Right kidney (tissue), 9 donors: ENCODE measurements around the gene RRAGA.
"Not testable (repeated sequence)": the region's sequence is repeated elsewhere in the genome, so short reads cannot be mapped to it uniquely, and the experiment has no call there.

ENCODE experiments used
- DNase-seq: peaks from one replicate; pipeline ENCODE4 v3.0.0-alpha.2; 2016
- long read RNA-seq, 8 donors: transcript quantifications; one replicate each; lab custom pipeline, GENCODE V29; 2026

RRAGA gene, protein sequence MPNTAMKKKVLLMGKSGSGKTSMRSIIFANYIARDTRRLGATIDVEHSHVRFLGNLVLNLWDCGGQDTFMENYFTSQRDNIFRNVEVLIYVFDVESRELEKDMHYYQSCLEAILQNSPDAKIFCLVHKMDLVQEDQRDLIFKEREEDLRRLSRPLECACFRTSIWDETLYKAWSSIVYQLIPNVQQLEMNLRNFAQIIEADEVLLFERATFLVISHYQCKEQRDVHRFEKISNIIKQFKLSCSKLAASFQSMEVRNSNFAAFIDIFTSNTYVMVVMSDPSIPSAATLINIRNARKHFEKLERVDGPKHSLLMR
- long read RNA-seq, donor 1, transcript RRAGA-201 (1 exons, 1,589 nt), result major isoform, 184 of 184 reads
- long read RNA-seq, donor 1, partial matches to known transcripts, result 0 of 184 reads
- long read RNA-seq, donor 1, other reads (novel, unspliced or antisense), result 0 of 184 reads
- long read RNA-seq, donor 2, transcript RRAGA-201 (1 exons, 1,589 nt), result major isoform, 86 of 86 reads
- long read RNA-seq, donor 2, partial matches to known transcripts, result 0 of 86 reads
- long read RNA-seq, donor 2, other reads (novel, unspliced or antisense), result 0 of 86 reads
- long read RNA-seq, donor 3, transcript RRAGA-201 (1 exons, 1,589 nt), result major isoform, 70 of 70 reads
- long read RNA-seq, donor 3, partial matches to known transcripts, result 0 of 70 reads
- long read RNA-seq, donor 3, other reads (novel, unspliced or antisense), result 0 of 70 reads
- long read RNA-seq, donor 4, transcript RRAGA-201 (1 exons, 1,589 nt), result major isoform, 130 of 130 reads
- long read RNA-seq, donor 4, partial matches to known transcripts, result 0 of 130 reads
- long read RNA-seq, donor 4, other reads (novel, unspliced or antisense), result 0 of 130 reads
- long read RNA-seq, donor 5, transcript RRAGA-201 (1 exons, 1,589 nt), result major isoform, 129 of 129 reads
- long read RNA-seq, donor 5, partial matches to known transcripts, result 0 of 129 reads
- long read RNA-seq, donor 5, other reads (novel, unspliced or antisense), result 0 of 129 reads
- long read RNA-seq, donor 6, transcript RRAGA-201 (1 exons, 1,589 nt), result major isoform, 127 of 127 reads
- long read RNA-seq, donor 6, partial matches to known transcripts, result 0 of 127 reads
- long read RNA-seq, donor 6, other reads (novel, unspliced or antisense), result 0 of 127 reads
- long read RNA-seq, donor 7, transcript RRAGA-201 (1 exons, 1,589 nt), result major isoform, 221 of 221 reads
- long read RNA-seq, donor 7, partial matches to known transcripts, result 0 of 221 reads
- long read RNA-seq, donor 7, other reads (novel, unspliced or antisense), result 0 of 221 reads
- long read RNA-seq, donor 8, transcript RRAGA-201 (1 exons, 1,589 nt), result major isoform, 141 of 141 reads
- long read RNA-seq, donor 8, partial matches to known transcripts, result 0 of 141 reads
- long read RNA-seq, donor 8, other reads (novel, unspliced or antisense), result 0 of 141 reads

DNA sequence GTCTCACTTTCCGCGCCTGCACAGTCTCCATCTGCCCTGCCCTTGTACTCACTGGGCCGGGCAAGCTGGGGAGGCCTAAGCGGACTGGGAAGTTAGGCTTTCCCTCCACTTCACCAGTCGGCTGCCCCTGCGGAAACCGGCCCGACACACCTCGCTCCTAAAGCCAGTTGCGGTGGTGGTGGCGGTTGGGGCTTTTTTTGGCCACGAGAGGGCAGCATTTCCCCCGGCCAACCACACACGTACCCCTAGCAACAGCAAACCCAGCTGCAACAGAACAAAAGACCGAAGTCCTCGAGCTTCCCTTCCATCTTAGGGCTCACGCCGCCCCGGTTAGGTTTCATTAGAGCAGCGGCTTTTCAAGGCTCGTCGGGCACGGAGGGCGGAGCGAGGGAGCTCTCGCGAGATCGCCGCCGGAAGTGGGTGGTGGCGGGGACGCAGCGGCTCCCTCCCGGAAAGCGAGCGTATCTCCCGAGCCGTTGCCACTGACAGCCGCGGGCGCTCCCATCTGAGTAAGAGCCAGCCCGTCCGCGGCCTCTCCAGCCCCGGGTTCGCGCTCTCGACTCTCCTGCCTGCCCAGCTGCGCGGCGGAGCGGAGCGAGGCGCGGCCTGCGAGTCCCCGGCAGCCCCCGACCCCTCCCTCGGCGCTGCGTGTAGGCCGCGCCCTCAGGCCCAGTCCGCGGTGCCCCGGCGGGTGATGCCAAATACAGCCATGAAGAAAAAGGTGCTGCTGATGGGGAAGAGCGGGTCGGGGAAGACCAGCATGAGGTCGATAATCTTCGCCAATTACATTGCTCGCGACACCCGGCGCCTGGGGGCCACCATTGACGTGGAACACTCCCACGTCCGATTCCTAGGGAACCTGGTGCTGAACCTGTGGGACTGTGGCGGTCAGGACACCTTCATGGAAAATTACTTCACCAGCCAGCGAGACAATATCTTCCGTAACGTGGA is at the start of gene RRAGA:
RRAGA (plus strand) TSS at position 462 of the 951 bp plus-strand sequence; CDS start at position 695, 233 bp downstream.
- DNase-seq, result peak; percentile 96

DNA sequence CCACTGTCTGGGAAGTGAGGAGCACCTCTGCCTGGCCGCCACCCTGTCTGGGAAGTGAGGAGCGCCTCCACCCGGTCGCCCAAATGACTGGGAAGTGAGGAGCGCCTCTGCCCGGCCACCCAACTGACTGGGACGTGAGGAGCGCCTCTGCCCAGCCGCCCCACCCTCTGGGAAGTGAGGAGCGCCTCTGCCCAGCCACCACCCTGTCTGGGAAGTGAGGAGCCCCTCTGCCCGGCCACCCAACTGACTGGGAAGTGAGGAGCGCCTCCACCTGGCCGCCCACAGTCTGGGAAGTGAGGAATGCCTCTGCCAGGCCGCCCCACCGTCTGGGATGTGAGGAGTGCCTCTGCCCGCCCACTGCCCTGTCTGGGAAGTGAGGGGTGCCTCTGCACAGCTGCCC is 49.1 kb upstream of the RRAGA start:
- DNase-seq, result no peak

DNA sequence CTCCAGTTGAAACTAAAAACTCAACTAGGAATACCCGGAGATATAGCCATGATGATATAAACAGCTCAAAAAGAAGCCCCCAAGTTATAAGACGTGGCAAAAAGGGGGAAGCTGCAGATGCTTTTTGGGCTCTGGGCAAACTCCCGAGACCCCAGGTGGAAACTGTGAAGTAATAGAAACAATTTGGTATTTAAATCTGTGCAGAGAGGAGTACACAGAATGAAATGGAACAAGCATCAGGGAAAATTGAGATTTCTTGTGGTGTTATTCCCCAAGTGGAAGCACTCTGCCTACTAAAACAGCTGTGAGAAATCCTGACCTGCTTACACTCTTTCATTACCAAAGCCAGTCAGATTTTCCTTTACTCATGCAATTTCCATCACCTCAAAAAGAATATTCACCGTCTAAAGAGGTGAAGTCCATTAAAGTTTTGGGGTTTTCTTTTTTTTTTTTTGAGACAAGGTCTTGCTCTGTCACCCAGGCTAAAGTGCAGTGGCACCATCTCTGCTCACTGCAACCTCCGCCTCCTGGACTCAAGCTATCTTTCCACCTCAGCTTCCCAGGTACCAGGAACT is 39.7 kb upstream of the RRAGA start:
- no peak for DNase-seq

- DNase-seq, result no peak
These were observed 31.0 kb upstream of the RRAGA start for GRCh38 chr9:19018201-19018600.

DNA sequence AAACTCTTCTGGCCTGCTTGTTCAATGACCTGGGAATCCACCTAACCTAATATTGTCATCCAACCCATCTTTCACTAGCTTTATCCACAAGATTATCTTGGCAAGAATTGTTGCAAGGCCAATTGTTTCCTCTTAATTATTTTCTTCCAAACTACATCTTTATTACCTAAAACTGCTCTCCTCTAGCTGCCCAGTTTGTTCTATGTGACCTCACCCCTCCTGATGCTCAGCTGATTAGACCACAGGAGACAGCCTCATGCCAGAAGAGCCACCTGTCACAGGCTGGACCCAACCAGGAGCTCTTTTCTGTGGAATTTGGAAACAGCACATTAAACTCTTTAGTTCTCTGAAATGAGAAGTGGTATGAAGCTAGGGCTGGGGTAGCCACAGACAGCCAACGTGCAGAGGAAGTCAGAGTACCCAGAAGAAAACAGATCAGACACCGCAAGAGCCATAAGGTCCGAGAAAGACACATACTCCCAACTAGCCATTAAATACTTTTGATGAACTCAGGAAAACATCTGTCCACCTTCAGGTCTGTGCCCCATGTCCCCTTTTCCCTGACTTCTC is 28.3 kb upstream of the RRAGA start:
- no peak for DNase-seq

GRCh38 chr9:19021649-19022048 is 27.6 kb upstream of the RRAGA start:
- DNase-seq, result not testable (repeated sequence)

DNA sequence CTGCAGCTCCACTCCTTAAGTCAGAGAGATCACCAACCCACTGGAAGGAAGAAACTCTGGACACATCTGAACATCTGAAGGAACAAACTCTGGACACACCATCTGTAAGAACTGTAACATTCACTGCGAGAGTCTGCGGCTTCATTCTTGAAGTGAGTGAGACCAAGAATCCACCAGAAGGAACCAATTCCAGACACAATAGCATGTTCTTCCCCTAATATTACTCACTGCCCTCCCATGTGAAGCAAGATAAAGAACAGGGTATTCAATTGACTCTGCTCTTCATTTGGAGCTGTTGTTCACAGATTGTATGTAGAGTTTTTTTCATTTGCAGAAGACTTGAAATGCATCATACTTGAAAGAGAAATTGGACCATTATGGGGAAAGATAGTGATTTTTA is 27.0 kb upstream of the RRAGA start:
- DNase-seq, result no peak

GRCh38 chr9:19023078-19023477 is 26.1 kb upstream of the RRAGA start:
- DNase-seq, result no peak

- DNase-seq, result no peak
These were observed 22.9 kb upstream of the RRAGA start for GRCh38 chr9:19026375-19026774.

GRCh38 chr9:19027825-19028224 is 21.4 kb upstream of the RRAGA start:
- no peak for DNase-seq

GRCh38 chr9:19028835-19029451 is 20.3 kb upstream of the RRAGA start:
- peak; percentile 41 for DNase-seq

DNA sequence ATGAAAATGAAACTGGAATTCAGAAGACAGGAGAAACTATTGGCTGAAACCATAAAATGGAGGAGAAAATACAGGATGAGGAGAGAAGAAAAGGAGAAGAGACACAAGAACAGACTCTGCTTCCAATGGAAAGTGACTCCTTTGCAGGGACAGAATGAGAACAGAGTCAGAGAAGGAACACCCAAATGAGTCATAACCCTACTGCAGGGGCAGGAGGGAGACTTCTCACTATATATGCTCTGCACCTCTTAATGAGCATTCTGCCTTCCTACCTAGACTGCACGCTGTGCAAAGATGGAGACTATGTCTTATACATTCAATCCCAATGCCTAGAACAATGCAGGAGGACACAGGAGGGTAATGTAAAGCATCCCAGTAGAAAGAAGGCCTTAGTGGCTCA is 18.3 kb upstream of the RRAGA start:
- DNase-seq, result no peak

GRCh38 chr9:19032406-19032805 is 16.8 kb upstream of the RRAGA start:
- peak; percentile 28 for DNase-seq

DNA sequence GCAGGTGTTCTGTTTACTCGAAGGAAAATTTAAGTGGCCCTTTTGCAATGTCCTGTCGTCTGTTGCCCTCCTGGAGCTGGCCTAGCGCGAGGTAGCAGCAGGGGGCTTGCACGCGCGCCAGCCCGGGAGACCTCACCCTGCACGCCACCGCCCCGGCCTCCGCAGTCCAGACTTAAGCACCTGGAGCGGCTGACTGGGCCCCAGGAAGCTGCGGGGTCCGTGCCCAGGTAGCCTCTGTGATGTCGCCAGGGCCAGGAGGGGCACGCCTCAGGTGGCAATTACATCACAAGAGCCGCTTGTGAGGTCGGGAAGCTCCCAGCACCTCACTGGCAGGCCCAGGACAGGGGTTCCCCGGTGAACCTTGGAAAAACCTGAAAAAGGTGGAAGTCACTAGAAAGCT is 16.2 kb upstream of the RRAGA start, which contains the start of gene SAXO1:
SAXO1 (minus strand) TSS at position 195 of the 400 bp plus-strand sequence. CDS start 301 bp downstream, outside the sequence.
- DNase-seq, result no peak

DNA sequence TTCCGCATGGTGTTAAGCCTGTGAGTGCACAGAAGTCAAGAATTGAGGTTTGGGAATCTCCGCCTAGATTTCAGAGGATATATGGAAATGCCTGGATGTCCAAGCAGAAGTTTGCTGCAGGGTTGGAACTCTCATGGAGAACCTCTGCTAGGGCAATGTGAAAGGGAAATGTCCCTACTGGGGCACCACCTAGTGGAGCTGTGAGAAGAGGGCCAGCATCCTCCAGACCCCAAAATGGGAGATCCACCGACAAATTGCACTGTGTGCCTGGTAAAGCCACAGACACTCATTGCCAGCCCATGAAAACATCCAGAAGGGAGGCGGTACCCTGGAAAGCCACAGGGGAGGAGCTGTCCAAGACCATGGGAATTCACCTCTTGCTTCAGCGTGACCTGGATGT is 12.6 kb upstream of the RRAGA start:
- no peak for DNase-seq

DNA sequence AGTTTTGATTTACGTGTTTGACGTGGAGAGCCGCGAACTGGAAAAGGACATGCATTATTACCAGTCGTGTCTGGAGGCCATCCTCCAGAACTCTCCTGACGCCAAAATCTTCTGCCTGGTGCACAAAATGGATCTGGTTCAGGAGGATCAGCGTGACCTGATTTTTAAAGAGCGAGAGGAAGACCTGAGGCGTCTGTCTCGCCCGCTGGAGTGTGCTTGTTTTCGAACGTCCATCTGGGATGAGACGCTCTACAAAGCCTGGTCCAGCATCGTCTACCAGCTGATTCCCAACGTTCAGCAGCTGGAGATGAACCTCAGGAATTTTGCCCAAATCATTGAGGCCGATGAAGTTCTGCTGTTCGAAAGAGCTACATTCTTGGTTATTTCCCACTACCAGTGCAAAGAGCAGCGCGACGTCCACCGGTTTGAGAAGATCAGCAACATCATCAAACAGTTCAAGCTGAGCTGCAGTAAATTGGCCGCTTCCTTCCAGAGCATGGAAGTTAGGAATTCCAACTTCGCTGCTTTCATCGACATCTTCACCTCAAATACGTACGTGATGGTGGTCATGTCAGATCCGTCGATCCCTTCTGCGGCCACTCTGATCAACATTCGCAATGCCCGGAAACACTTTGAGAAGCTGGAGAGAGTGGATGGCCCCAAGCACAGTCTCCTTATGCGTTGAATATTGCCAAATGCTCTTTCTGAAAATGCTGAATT is 850 bp downstream of the RRAGA start:
- peak; percentile 61 for DNase-seq

GRCh38 chr9:19050637-19051591 is 1.7 kb downstream of the RRAGA start:
- no peak for DNase-seq

GRCh38 chr9:19057033-19057432 is 7.8 kb downstream of the RRAGA start:
- no peak for DNase-seq
